Measurements from ENCODE around the gene KRT2.

KRT2 gene

GRCh38 chr12:52663420-52663819, 11.4 kb upstream of the KRT2 start:
- H3K4me3 ChIP-seq (replicated peaks; ENCODE audit: low read depth, low read length): no peak overlapping the region
- DNase-seq (ENCODE audit: extremely low read depth, insufficient read length): no peak
- H3K36me3 ChIP-seq (ENCODE audit: control insufficient read depth, insufficient read depth, low read length): no peaks in the 10 kb centered on the region
- TF ChIP-seq, protein P1, sequence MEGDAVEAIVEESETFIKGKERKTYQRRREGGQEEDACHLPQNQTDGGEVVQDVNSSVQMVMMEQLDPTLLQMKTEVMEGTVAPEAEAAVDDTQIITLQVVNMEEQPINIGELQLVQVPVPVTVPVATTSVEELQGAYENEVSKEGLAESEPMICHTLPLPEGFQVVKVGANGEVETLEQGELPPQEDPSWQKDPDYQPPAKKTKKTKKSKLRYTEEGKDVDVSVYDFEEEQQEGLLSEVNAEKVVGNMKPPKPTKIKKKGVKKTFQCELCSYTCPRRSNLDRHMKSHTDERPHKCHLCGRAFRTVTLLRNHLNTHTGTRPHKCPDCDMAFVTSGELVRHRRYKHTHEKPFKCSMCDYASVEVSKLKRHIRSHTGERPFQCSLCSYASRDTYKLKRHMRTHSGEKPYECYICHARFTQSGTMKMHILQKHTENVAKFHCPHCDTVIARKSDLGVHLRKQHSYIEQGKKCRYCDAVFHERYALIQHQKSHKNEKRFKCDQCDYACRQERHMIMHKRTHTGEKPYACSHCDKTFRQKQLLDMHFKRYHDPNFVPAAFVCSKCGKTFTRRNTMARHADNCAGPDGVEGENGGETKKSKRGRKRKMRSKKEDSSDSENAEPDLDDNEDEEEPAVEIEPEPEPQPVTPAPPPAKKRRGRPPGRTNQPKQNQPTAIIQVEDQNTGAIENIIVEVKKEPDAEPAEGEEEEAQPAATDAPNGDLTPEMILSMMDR (IDR thresholded peaks at IDR 0.05; ENCODE audit: insufficient read depth, low read length, poor library complexity, severe bottlenecking): no peak
- peaks cover 1% of the 10 kb centered on the region for H3K27me3 ChIP-seq (replicated peaks; ENCODE audit: control insufficient read depth, insufficient read depth, low read length)

GRCh38 chr12:52662918-52663229, 10.9 kb upstream of the KRT2 start:
- no peaks in the 10 kb centered on the region for H3K36me3 ChIP-seq (ENCODE audit: control insufficient read depth, insufficient read depth, low read length)
- H3K27me3 ChIP-seq (replicated peaks; ENCODE audit: control insufficient read depth, insufficient read depth, low read length): peaks cover 1% of the 10 kb centered on the region
- H3K4me3 ChIP-seq (replicated peaks; ENCODE audit: low read depth, low read length): no peak overlapping the region
- DNase-seq (ENCODE audit: extremely low read depth, insufficient read length): no peak
- TF ChIP-seq, protein P1 (IDR thresholded peaks at IDR 0.05; ENCODE audit: insufficient read depth, low read length, poor library complexity, severe bottlenecking): no peak

GRCh38 chr12:52662093-52662917, 10.3 kb upstream of the KRT2 start:
- no peak for DNase-seq (ENCODE audit: extremely low read depth, insufficient read length)
- H3K27me3 ChIP-seq (replicated peaks; ENCODE audit: control insufficient read depth, insufficient read depth, low read length): peaks cover 1% of the 10 kb centered on the region
- H3K4me3 ChIP-seq (replicated peaks; ENCODE audit: low read depth, low read length): no peak overlapping the region
- TF ChIP-seq, protein P1 (IDR thresholded peaks at IDR 0.05; ENCODE audit: insufficient read depth, low read length, poor library complexity, severe bottlenecking): no peak
- no peaks in the 10 kb centered on the region for H3K36me3 ChIP-seq (ENCODE audit: control insufficient read depth, insufficient read depth, low read length)

- no peak for DNase-seq (ENCODE audit: extremely low read depth, insufficient read length)
- peaks cover 1% of the 10 kb centered on the region for H3K27me3 ChIP-seq (replicated peaks; ENCODE audit: control insufficient read depth, insufficient read depth, low read length)
- no peak overlapping the region for H3K4me3 ChIP-seq (replicated peaks; ENCODE audit: low read depth, low read length)
- TF ChIP-seq, protein P1 (IDR thresholded peaks at IDR 0.05; ENCODE audit: insufficient read depth, low read length, poor library complexity, severe bottlenecking): no peak
- no peaks in the 10 kb centered on the region for H3K36me3 ChIP-seq (ENCODE audit: control insufficient read depth, insufficient read depth, low read length)
These were observed 9.7 kb upstream of the KRT2 start for GRCh38 chr12:52661668-52662067.

DNA sequence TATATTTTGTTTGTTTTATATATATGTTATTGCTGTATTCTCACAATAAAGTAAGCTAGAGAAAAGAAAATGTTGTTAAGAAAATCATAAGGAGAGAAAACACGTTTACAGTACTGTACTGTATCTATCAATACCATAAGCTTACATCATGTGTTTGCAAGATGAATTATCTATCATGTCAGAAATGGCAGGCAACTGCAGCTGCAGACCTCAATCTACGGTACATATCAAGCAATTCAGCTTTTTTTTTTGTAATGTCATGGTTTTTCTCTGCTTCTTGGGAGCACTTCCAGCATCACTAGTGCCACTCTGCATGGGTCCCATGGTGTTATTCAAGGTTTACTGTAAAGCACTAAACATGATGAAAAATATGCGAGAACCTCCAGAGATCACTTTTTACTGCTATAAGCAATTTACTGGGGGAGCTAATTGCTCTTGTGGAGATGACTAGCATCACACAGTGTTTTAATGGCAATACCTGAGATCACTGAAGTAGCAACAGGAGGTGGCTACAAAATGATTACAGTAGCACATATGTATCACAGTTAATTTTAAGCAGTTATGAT, 9.0 kb upstream of the KRT2 start:
- TF ChIP-seq, protein P1 (IDR thresholded peaks at IDR 0.05; ENCODE audit: insufficient read depth, low read length, poor library complexity, severe bottlenecking): no peak
- peaks cover 1% of the 10 kb centered on the region for H3K27me3 ChIP-seq (replicated peaks; ENCODE audit: control insufficient read depth, insufficient read depth, low read length)
- H3K36me3 ChIP-seq (ENCODE audit: control insufficient read depth, insufficient read depth, low read length): no peaks in the 10 kb centered on the region
- no peak for DNase-seq (ENCODE audit: extremely low read depth, insufficient read length)
- no peak overlapping the region for H3K4me3 ChIP-seq (replicated peaks; ENCODE audit: low read depth, low read length)
